Measurements from ENCODE around the gene EPN3.

The EPN3 gene

GRCh38 chr17:50593321-50593720 is 60.8 kb downstream of the EPN3 start:
- DNase-seq = no peak

Measured in kidney glomerular epithelial cell (primary cell).